ENCODE measurements around the gene MOK. TPM values are rescaled to one million over a fixed set of nuclear protein-coding genes. Genes with fewer than 3 reads are reported as not detected.
A peak's percentile ranks its signal among the peaks of the same experiment; 100 is the strongest.
"Not testable (repeated sequence)": the region's sequence is repeated elsewhere in the genome, so short reads cannot be mapped to it uniquely, and the experiment has no call there.

The MOK gene
- total and polyA plus RNA-seq, 2 donors: 2.9 to 9.0 TPM

- WGBS: 89% methylated on average over 9 of the region's 9 CpGs
- no peak overlapping the region for H3K27ac ChIP-seq (ENCODE audit: low read depth in 1 of 2, low read length in 1 of 2)
- no peak for DNase-seq (ENCODE audit: low read depth in 6 of 9, low spot score in 9 of 9)
- H3K4me1 ChIP-seq (ENCODE audit: control insufficient read depth in 2 of 2, insufficient read depth in 2 of 2, low read length in 2 of 2): no peaks in the 10 kb centered on the region
- H3K36me3 ChIP-seq (ENCODE audit: control insufficient read depth in 2 of 2, insufficient read depth in 2 of 2, low read length in 1 of 2): no peaks in the 10 kb centered on the region
- no peak overlapping the region for H3K4me3 ChIP-seq (ENCODE audit: low read length in 2 of 2)
- no peaks in the 10 kb centered on the region for H3K9me3 ChIP-seq (ENCODE audit: control insufficient read depth in 2 of 2, insufficient read depth in 1 of 2, low read length in 1 of 2)
- no peaks in the 10 kb centered on the region for H3K27me3 ChIP-seq (ENCODE audit: control insufficient read depth in 2 of 2, insufficient read depth in 1 of 2, low read length in 1 of 2)
Measured at GRCh38 chr14:102246071-102246470, 58.9 kb downstream of the MOK start.

- not testable (repeated sequence) for H3K4me3 ChIP-seq (ENCODE audit: low read length in 2 of 2); H3K27me3 ChIP-seq (ENCODE audit: control insufficient read depth in 2 of 2, insufficient read depth in 1 of 2, low read length in 1 of 2); H3K9me3 ChIP-seq (ENCODE audit: control insufficient read depth in 2 of 2, insufficient read depth in 1 of 2, low read length in 1 of 2); H3K4me1 ChIP-seq (ENCODE audit: control insufficient read depth in 2 of 2, insufficient read depth in 2 of 2, low read length in 2 of 2); H3K27ac ChIP-seq (ENCODE audit: low read depth in 1 of 2, low read length in 1 of 2); H3K36me3 ChIP-seq (ENCODE audit: control insufficient read depth in 2 of 2, insufficient read depth in 2 of 2, low read length in 1 of 2); DNase-seq (ENCODE audit: low read depth in 6 of 9, low spot score in 9 of 9)
- WGBS: 98% methylated on average over 4 of the region's 4 CpGs
Measured at GRCh38 chr14:102243795-102244194, 61.2 kb downstream of the MOK start.

DNA sequence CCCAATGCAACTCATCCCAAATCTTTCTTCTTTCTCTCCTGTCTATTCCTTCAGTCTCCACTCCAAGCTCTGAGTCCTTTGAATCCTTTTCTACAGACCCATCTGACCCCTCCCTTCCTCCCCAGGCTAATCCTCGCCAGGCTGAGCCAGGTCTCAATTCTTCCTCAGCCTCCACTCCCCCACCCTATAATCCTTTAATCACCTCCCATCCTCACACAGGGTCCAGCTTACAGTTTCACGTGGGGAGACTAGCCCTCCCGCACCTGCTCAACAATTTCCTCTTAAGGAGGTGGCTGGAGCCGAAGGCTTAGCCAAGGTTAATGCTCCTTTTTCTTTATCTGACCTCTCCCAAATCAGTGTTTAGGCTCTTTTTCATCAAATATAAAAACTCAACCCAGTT, 63.8 kb downstream of the MOK start:
- H3K4me1 ChIP-seq (ENCODE audit: control insufficient read depth in 2 of 2, insufficient read depth in 2 of 2, low read length in 2 of 2): no peaks in the 10 kb centered on the region
- H3K27ac ChIP-seq (ENCODE audit: low read depth in 1 of 2, low read length in 1 of 2): no peak overlapping the region
- DNase-seq (ENCODE audit: low read depth in 6 of 9, low spot score in 9 of 9): no peak
- no peaks in the 10 kb centered on the region for H3K27me3 ChIP-seq (ENCODE audit: control insufficient read depth in 2 of 2, insufficient read depth in 1 of 2, low read length in 1 of 2)
- no peaks in the 10 kb centered on the region for H3K9me3 ChIP-seq (ENCODE audit: control insufficient read depth in 2 of 2, insufficient read depth in 1 of 2, low read length in 1 of 2)
- H3K36me3 ChIP-seq (ENCODE audit: control insufficient read depth in 2 of 2, insufficient read depth in 2 of 2, low read length in 1 of 2): no peaks in the 10 kb centered on the region
- H3K4me3 ChIP-seq (ENCODE audit: low read length in 2 of 2): no peak overlapping the region
- WGBS: 93% methylated on average over 4 of the region's 4 CpGs

DNA sequence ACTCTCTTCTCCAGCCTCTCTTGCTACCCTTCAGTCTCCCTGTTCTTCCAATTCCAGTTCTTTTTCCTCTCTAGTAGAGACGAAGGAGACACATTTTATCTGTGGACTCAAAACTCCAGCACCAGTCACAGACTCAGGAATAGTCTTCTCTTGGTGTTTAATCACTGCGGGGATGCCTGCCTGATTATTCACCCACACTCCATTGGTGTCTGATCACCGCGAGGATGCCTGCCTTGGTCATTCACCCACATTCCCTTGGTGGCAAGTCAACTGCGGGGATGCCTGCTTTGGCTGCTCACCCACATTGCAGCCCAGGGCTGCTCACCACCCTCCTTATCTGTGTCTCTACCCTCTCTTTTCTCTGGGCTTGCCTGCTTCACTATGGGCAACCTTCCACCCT, 64.5 kb downstream of the MOK start:
- H3K4me3 ChIP-seq (ENCODE audit: low read length in 2 of 2); H3K27me3 ChIP-seq (ENCODE audit: control insufficient read depth in 2 of 2, insufficient read depth in 1 of 2, low read length in 1 of 2); DNase-seq (ENCODE audit: low read depth in 6 of 9, low spot score in 9 of 9); H3K27ac ChIP-seq (ENCODE audit: low read depth in 1 of 2, low read length in 1 of 2); H3K36me3 ChIP-seq (ENCODE audit: control insufficient read depth in 2 of 2, insufficient read depth in 2 of 2, low read length in 1 of 2); H3K4me1 ChIP-seq (ENCODE audit: control insufficient read depth in 2 of 2, insufficient read depth in 2 of 2, low read length in 2 of 2); H3K9me3 ChIP-seq (ENCODE audit: control insufficient read depth in 2 of 2, insufficient read depth in 1 of 2, low read length in 1 of 2): not testable (repeated sequence)
- WGBS: 95% methylated on average over 5 of the region's 5 CpGs

DNA sequence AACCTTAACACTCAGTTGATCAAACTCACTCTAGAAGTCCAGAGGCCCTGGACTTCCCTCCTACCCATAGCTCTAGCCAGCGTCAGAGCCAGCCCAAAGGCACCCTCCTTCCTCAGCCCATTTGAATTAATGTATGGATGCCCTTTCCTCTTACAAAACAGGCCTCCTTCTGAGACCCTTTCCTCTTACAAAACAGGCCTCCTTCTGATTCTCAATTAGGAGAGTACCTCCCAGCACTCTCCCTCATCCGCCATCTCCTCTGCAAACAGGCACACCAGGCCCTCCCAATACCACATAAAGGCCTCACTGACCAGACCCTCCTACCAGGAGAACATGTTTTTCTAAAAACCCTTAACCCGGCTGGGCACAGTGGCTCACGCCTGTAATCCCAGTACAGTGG, 65.7 kb downstream of the MOK start:
- H3K4me3 ChIP-seq (ENCODE audit: low read length in 2 of 2): no peak overlapping the region
- H3K9me3 ChIP-seq (ENCODE audit: control insufficient read depth in 2 of 2, insufficient read depth in 1 of 2, low read length in 1 of 2): no peaks in the 10 kb centered on the region
- H3K4me1 ChIP-seq (ENCODE audit: control insufficient read depth in 2 of 2, insufficient read depth in 2 of 2, low read length in 2 of 2): no peaks in the 10 kb centered on the region
- no peak overlapping the region for H3K27ac ChIP-seq (ENCODE audit: low read depth in 1 of 2, low read length in 1 of 2)
- 95% methylated on average over 4 of the region's 4 CpGs for WGBS
- H3K27me3 ChIP-seq (ENCODE audit: control insufficient read depth in 2 of 2, insufficient read depth in 1 of 2, low read length in 1 of 2): no peaks in the 10 kb centered on the region
- no peaks in the 10 kb centered on the region for H3K36me3 ChIP-seq (ENCODE audit: control insufficient read depth in 2 of 2, insufficient read depth in 2 of 2, low read length in 1 of 2)
- no peak for DNase-seq (ENCODE audit: low read depth in 6 of 9, low spot score in 9 of 9)

DNA sequence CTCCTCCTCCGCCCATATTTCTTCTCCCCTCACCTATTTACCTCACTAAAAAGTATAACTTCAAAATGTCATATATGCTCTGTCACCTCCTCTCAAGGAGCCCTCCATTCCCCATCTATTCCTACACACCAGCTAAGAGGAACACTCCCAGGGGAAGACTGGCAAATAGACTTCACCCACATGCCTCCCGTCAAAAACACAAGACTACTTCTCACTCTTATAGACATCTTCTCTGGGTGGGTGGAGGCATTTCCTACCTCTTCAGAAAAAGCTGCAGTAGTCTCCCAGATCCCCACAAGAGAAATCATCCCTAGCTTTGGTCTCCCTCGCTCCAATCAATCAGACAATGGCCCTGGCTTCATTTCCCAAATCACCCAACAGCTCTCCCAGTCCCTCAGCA, 66.2 kb downstream of the MOK start:
- Histone ChIP-seq H3K27me3 (ENCODE audit: control insufficient read depth in 2 of 2, insufficient read depth in 1 of 2, low read length in 1 of 2) (no peaks in the 10 kb centered on the region), H3K4me1 (ENCODE audit: control insufficient read depth in 2 of 2, insufficient read depth in 2 of 2, low read length in 2 of 2) (no peaks in the 10 kb centered on the region), H3K9me3 (ENCODE audit: control insufficient read depth in 2 of 2, insufficient read depth in 1 of 2, low read length in 1 of 2) (no peaks in the 10 kb centered on the region), H3K27ac (ENCODE audit: low read depth in 1 of 2, low read length in 1 of 2) (no peak overlapping the region), H3K4me3 (ENCODE audit: low read length in 2 of 2) (no peak overlapping the region), H3K36me3 (ENCODE audit: control insufficient read depth in 2 of 2, insufficient read depth in 2 of 2, low read length in 1 of 2) (no peaks in the 10 kb centered on the region)
- WGBS: 95% methylated on average over 3 of the region's 3 CpGs
- no peak for DNase-seq (ENCODE audit: low read depth in 6 of 9, low spot score in 9 of 9)

- 85% methylated on average over 4 of the region's 4 CpGs for WGBS
- H3K27ac ChIP-seq (ENCODE audit: low read depth in 1 of 2, low read length in 1 of 2): no peak overlapping the region
- H3K9me3 ChIP-seq (ENCODE audit: control insufficient read depth in 2 of 2, insufficient read depth in 1 of 2, low read length in 1 of 2): no peaks in the 10 kb centered on the region
- no peaks in the 10 kb centered on the region for H3K36me3 ChIP-seq (ENCODE audit: control insufficient read depth in 2 of 2, insufficient read depth in 2 of 2, low read length in 1 of 2)
- no peaks in the 10 kb centered on the region for H3K4me1 ChIP-seq (ENCODE audit: control insufficient read depth in 2 of 2, insufficient read depth in 2 of 2, low read length in 2 of 2)
- DNase-seq (ENCODE audit: low read depth in 6 of 9, low spot score in 9 of 9): no peak
- H3K4me3 ChIP-seq (ENCODE audit: low read length in 2 of 2): no peak overlapping the region
- no peaks in the 10 kb centered on the region for H3K27me3 ChIP-seq (ENCODE audit: control insufficient read depth in 2 of 2, insufficient read depth in 1 of 2, low read length in 1 of 2)
Measured at GRCh38 chr14:102238131-102238530, 66.8 kb downstream of the MOK start.

DNA sequence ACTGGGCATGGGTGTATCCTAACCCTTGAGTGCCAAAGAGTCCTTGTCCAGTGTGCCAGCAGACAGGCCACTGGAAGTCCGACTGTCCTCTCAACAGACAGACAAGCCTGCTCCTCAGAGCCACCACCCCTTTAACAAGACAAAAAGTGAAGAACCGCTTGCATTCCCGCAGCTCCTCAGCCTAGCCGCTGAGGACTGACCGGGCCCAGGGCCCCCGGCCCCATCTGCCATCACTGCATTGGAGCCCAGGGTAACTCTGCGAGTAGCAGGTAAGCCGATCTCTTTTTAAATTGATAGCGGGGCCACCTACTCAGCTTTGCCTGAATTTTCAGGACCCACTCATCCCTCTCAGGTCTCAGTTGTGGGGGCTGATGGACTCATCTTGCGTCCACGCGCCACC, 68.9 kb downstream of the MOK start:
- H3K36me3 ChIP-seq (ENCODE audit: control insufficient read depth in 2 of 2, insufficient read depth in 2 of 2, low read length in 1 of 2): no peaks in the 10 kb centered on the region
- 97% methylated on average over 12 of the region's 12 CpGs for WGBS
- no peak overlapping the region for H3K27ac ChIP-seq (ENCODE audit: low read depth in 1 of 2, low read length in 1 of 2)
- H3K9me3 ChIP-seq (ENCODE audit: control insufficient read depth in 2 of 2, insufficient read depth in 1 of 2, low read length in 1 of 2): no peaks in the 10 kb centered on the region
- no peak for DNase-seq (ENCODE audit: low read depth in 6 of 9, low spot score in 9 of 9)
- no peaks in the 10 kb centered on the region for H3K27me3 ChIP-seq (ENCODE audit: control insufficient read depth in 2 of 2, insufficient read depth in 1 of 2, low read length in 1 of 2)
- H3K4me3 ChIP-seq (ENCODE audit: low read length in 2 of 2): no peak overlapping the region
- H3K4me1 ChIP-seq (ENCODE audit: control insufficient read depth in 2 of 2, insufficient read depth in 2 of 2, low read length in 2 of 2): no peaks in the 10 kb centered on the region

GRCh38 chr14:102235275-102235897, 69.6 kb downstream of the MOK start:
- peak; percentile 34 to 83 (median 59) for DNase-seq (ENCODE audit: low read depth in 6 of 9, low spot score in 9 of 9)

More at GRCh38 chr14:102235275-102235897, 69.6 kb downstream of the MOK start:
- Histone ChIP-seq H3K27ac (ENCODE audit: low read depth in 1 of 2, low read length in 1 of 2) (no peak overlapping the region), H3K4me3 (ENCODE audit: low read length in 2 of 2) (peak overlapping the region in 1 of 2 donors; percentile 10), H3K9me3 (ENCODE audit: control insufficient read depth in 2 of 2, insufficient read depth in 1 of 2, low read length in 1 of 2) (no peaks in the 10 kb centered on the region), H3K27me3 (ENCODE audit: control insufficient read depth in 2 of 2, insufficient read depth in 1 of 2, low read length in 1 of 2) (no peaks in the 10 kb centered on the region), H3K36me3 (ENCODE audit: control insufficient read depth in 2 of 2, insufficient read depth in 2 of 2, low read length in 1 of 2) (no peaks in the 10 kb centered on the region), H3K4me1 (ENCODE audit: control insufficient read depth in 2 of 2, insufficient read depth in 2 of 2, low read length in 2 of 2) (no peaks in the 10 kb centered on the region)
- WGBS: 52% methylated on average over 19 of the region's 19 CpGs
